ENCODE data around the gene MASP2.
"Not testable (repeated sequence)": the region's sequence is repeated elsewhere in the genome, so short reads cannot be mapped to it uniquely, and the experiment has no call there.

The MASP2 gene

GRCh38 chr1:11046625-11047365 is at the start of gene MASP2:
Gene MASP2 (minus strand): TSS chr1:11047239. CDS start chr1:11047207, 32 bp downstream.
- H3K36me3 ChIP-seq (ENCODE audit: control insufficient read depth, low read length), result no peaks in the 10 kb centered on the region
- no peak within 1 kb of the TSS for H3K4me2 ChIP-seq (ENCODE audit: low read length)
- H3K9me2 ChIP-seq (replicated peaks; ENCODE audit: control insufficient read depth, low read length), result 0 out of 2 replicates have a peak, but pooled peaks cover under 1% of the 10 kb centered on the region
- no peaks in the 10 kb centered on the region for H3F3A ChIP-seq (ENCODE audit: control insufficient read depth, insufficient read depth)
- H3K4me1 ChIP-seq (ENCODE audit: control insufficient read depth, low read length), result peaks cover 1% of the 10 kb centered on the region
- no peaks in the 10 kb centered on the region for H3K9me3 ChIP-seq (ENCODE audit: control insufficient read depth, insufficient read depth, low read length)
- no peak within 1 kb of the TSS for H3K4me3 ChIP-seq (ENCODE audit: low read length)
- TF ChIP-seq EZH2phosphoT487 (IDR thresholded peaks at IDR 0.05; ENCODE audit: borderline replicate concordance, low read length), result no peak
- TF ChIP-seq, protein P1, sequence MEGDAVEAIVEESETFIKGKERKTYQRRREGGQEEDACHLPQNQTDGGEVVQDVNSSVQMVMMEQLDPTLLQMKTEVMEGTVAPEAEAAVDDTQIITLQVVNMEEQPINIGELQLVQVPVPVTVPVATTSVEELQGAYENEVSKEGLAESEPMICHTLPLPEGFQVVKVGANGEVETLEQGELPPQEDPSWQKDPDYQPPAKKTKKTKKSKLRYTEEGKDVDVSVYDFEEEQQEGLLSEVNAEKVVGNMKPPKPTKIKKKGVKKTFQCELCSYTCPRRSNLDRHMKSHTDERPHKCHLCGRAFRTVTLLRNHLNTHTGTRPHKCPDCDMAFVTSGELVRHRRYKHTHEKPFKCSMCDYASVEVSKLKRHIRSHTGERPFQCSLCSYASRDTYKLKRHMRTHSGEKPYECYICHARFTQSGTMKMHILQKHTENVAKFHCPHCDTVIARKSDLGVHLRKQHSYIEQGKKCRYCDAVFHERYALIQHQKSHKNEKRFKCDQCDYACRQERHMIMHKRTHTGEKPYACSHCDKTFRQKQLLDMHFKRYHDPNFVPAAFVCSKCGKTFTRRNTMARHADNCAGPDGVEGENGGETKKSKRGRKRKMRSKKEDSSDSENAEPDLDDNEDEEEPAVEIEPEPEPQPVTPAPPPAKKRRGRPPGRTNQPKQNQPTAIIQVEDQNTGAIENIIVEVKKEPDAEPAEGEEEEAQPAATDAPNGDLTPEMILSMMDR (IDR thresholded peaks at IDR 0.05; ENCODE audit: low read depth, low read length, poor library complexity, severe bottlenecking), result no peak
- H3K27ac ChIP-seq (ENCODE audit: low read depth, low read length), result no peak within 1 kb of the TSS
- H3K79me2 ChIP-seq (ENCODE audit: control insufficient read depth, low read length), result no peaks in the 10 kb centered on the region
- no peaks in the 10 kb centered on the region for H3K27me3 ChIP-seq (ENCODE audit: control insufficient read depth, low read length)
- H4K20me1 ChIP-seq (ENCODE audit: control insufficient read depth, insufficient read depth, low read depth, low read length), result no peaks in the 10 kb centered on the region

- H3K27me3 ChIP-seq (ENCODE audit: control insufficient read depth, low read length); H3K4me2 ChIP-seq (ENCODE audit: low read length); H3K9me3 ChIP-seq (ENCODE audit: control insufficient read depth, insufficient read depth, low read length); H3K79me2 ChIP-seq (ENCODE audit: control insufficient read depth, low read length); H3K27ac ChIP-seq (ENCODE audit: low read depth, low read length); H3K4me3 ChIP-seq (ENCODE audit: low read length); H3K4me1 ChIP-seq (ENCODE audit: control insufficient read depth, low read length); H3K9me2 ChIP-seq (replicated peaks; ENCODE audit: control insufficient read depth, low read length); H3F3A ChIP-seq (ENCODE audit: control insufficient read depth, insufficient read depth); H4K20me1 ChIP-seq (ENCODE audit: control insufficient read depth, insufficient read depth, low read depth, low read length): not testable (repeated sequence)
- H3K36me3 ChIP-seq (ENCODE audit: control insufficient read depth, low read length), result peaks cover 61% of the 10 kb centered on the region
These were observed 36.7 kb upstream of the MASP2 start for GRCh38 chr1:11083784-11084183.

DNA sequence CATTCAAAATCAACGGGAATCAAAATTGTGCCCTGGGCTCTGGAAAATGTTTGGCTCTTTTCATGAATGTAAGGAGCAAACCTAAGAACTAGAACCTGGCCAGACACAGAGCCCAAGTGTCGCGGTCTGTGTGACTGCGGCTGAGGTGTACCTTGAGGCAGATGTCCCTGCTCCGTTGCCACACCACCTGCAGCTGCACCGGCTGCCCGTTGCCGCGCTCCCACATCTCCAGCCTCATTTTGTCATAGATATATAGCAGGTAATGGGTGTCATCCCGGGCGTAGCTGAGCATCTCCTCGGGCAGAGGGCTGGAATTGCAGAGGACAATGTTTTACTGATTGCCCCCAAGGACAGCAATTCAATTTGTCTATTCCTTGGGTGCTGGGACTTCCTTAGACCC is 33.9 kb upstream of the MASP2 start:
- Histone ChIP-seq H3K4me3 (ENCODE audit: low read length) (no peak overlapping the region), H3K36me3 (ENCODE audit: control insufficient read depth, low read length) (peaks cover 62% of the 10 kb centered on the region), H3F3A (ENCODE audit: control insufficient read depth, insufficient read depth) (no peaks in the 10 kb centered on the region), H3K27me3 (ENCODE audit: control insufficient read depth, low read length) (no peaks in the 10 kb centered on the region), H3K9me2 (replicated peaks; ENCODE audit: control insufficient read depth, low read length) (no peaks in the 10 kb centered on the region), H3K4me1 (ENCODE audit: control insufficient read depth, low read length) (no peaks in the 10 kb centered on the region), H3K27ac (ENCODE audit: low read depth, low read length) (no peak overlapping the region), H3K4me2 (ENCODE audit: low read length) (no peak overlapping the region), H3K79me2 (ENCODE audit: control insufficient read depth, low read length) (no peaks in the 10 kb centered on the region), H4K20me1 (ENCODE audit: control insufficient read depth, insufficient read depth, low read depth, low read length) (no peaks in the 10 kb centered on the region), H3K9me3 (ENCODE audit: control insufficient read depth, insufficient read depth, low read length) (no peaks in the 10 kb centered on the region)
- TF ChIP-seq, protein P1 (IDR thresholded peaks at IDR 0.05; ENCODE audit: low read depth, low read length, poor library complexity, severe bottlenecking), result no peak
- TF ChIP-seq EZH2phosphoT487 (IDR thresholded peaks at IDR 0.05; ENCODE audit: borderline replicate concordance, low read length), result no peak

DNA sequence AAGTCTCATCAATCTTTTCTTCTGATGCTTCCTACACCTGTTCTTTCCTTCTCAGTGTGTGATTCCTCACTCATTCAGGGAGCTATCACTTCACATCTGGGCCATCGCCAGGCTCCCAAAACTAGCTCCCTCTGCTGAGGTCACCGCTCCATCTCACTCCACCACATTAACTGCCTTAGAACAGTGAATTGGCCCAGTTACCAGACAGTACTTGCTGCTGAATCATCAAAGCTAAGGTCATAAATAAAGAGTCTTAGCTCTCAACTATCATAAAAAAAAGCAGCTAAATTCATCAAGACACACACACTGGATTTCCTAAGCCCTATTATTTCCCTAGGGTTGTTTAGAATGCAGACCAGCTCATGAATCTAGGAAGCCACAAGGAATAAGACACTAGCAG is 31.6 kb upstream of the MASP2 start:
- Histone ChIP-seq H3K27ac (ENCODE audit: low read depth, low read length) (no peak overlapping the region), H3K79me2 (ENCODE audit: control insufficient read depth, low read length) (no peaks in the 10 kb centered on the region), H4K20me1 (ENCODE audit: control insufficient read depth, insufficient read depth, low read depth, low read length) (no peaks in the 10 kb centered on the region), H3K4me3 (ENCODE audit: low read length) (no peak overlapping the region), H3K9me3 (ENCODE audit: control insufficient read depth, insufficient read depth, low read length) (no peaks in the 10 kb centered on the region), H3F3A (ENCODE audit: control insufficient read depth, insufficient read depth) (no peaks in the 10 kb centered on the region), H3K36me3 (ENCODE audit: control insufficient read depth, low read length) (peaks cover 82% of the 10 kb centered on the region), H3K9me2 (replicated peaks; ENCODE audit: control insufficient read depth, low read length) (no peaks in the 10 kb centered on the region), H3K4me1 (ENCODE audit: control insufficient read depth, low read length) (peaks cover 6% of the 10 kb centered on the region), H3K27me3 (ENCODE audit: control insufficient read depth, low read length) (no peaks in the 10 kb centered on the region), H3K4me2 (ENCODE audit: low read length) (no peak overlapping the region)
- TF ChIP-seq EZH2phosphoT487 (IDR thresholded peaks at IDR 0.05; ENCODE audit: borderline replicate concordance, low read length), result no peak
- TF ChIP-seq, protein P1 (IDR thresholded peaks at IDR 0.05; ENCODE audit: low read depth, low read length, poor library complexity, severe bottlenecking), result no peak

DNA sequence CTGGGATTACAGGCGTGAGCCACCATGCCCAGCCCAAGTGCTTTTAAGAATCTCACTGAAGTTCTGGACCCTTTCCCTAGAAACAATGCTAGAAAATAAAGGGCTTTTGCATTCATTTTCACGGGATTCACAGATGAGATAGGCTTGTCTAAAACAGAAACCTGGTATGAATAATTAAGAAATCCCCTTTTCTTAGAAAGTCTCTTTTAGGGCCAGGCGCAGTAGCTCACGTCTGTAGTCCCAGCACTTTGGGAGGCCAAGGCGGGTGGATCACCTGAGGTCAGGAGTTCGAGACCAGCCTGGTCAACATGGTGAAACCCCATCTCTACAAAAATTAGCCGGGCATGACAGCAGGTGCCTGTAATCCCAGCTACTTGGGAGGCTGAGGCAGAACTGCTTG is 26.4 kb upstream of the MASP2 start:
- H3K9me3 ChIP-seq (ENCODE audit: control insufficient read depth, insufficient read depth, low read length); H4K20me1 ChIP-seq (ENCODE audit: control insufficient read depth, insufficient read depth, low read depth, low read length); H3K27me3 ChIP-seq (ENCODE audit: control insufficient read depth, low read length); H3K79me2 ChIP-seq (ENCODE audit: control insufficient read depth, low read length); H3K4me3 ChIP-seq (ENCODE audit: low read length); H3K9me2 ChIP-seq (replicated peaks; ENCODE audit: control insufficient read depth, low read length); H3F3A ChIP-seq (ENCODE audit: control insufficient read depth, insufficient read depth): not testable (repeated sequence)
- Histone ChIP-seq H3K36me3 (ENCODE audit: control insufficient read depth, low read length) (peaks cover 91% of the 10 kb centered on the region), H3K4me2 (ENCODE audit: low read length) (peak overlapping the region; percentile 69), H3K27ac (ENCODE audit: low read depth, low read length) (peak overlapping the region; percentile 55; the same call in 1 of the 2 replicates), H3K4me1 (ENCODE audit: control insufficient read depth, low read length) (peaks cover 28% of the 10 kb centered on the region)
